Endothelial cell of umbilical vein (primary cell): ENCODE results near the gene LDHD. TPM values are rescaled to one million over a fixed set of nuclear protein-coding genes. Genes with fewer than 3 reads are reported as not detected.

Experiments
- BruUV-seq: library from RNA; stranded (reverse); fragments of 400-500 nt; replicated peaks from 2 replicates; lab custom pipeline; 2021; lab: Mats Ljungman, UMichigan
- CTCF ChIA-PET: fragments of 300-600, 350-600 bp; sonication (Branson Sonifier 250); formaldehyde crosslinking; loops from one replicate; lab custom pipeline; 2021; ENCODE audit warnings: antibody characterized with exemption, inconsistent platforms; lab: Charles Lee
- POLR2A ChIA-PET: fragments of 300-600, 350-600 bp; sonication (Branson Sonifier 250); formaldehyde crosslinking; loops from one replicate; lab custom pipeline; 2021; ENCODE audit warnings: antibody characterized with exemption, inconsistent platforms; lab: Charles Lee
- DNase-seq: peaks from one replicate; pipeline ENCODE4 v3.0.0-alpha.2; 2011; ENCODE audit warnings: low read depth, low spot score
- FAIRE-seq: peaks from 2 replicates; lab custom pipeline; 2011; peaks lifted over from hg19 to GRCh38; lab: Jason Lieb, UNC
- H2AFZ ChIP-seq: 2 replicates; pipeline ENCODE4 v1.6.0; 2012; ENCODE audit warnings: low read depth, low read length, control low read depth, inconsistent platforms
- H3K27ac ChIP-seq: 2 replicates; pipeline ENCODE4 v1.5.1; 2011; ENCODE audit warnings: low read depth, mild to moderate bottlenecking, control low read depth, low read length, moderate library complexity; ENCODE audit not compliant: insufficient read depth
- H3K27me3 ChIP-seq, 2 experiments: 2 replicates each; pipeline versions ENCODE4 v1.6.0 to v1.6.1; 2011; ENCODE audit warnings: low read length in 2 of 2, mixed read lengths in 1 of 2; ENCODE audit not compliant: control insufficient read depth in 2 of 2, insufficient read depth in 2 of 2
- H3K36me3 ChIP-seq, 2 experiments: 2 replicates in 1 of 2; 3 replicates in 1 of 2; pipeline ENCODE4 v1.5.1; 2011; ENCODE audit warnings: low read length in 2 of 2, mild to moderate bottlenecking in 1 of 2, moderate library complexity in 1 of 2; ENCODE audit not compliant: control insufficient read depth in 2 of 2, insufficient read depth in 2 of 2; ENCODE audit errors: extremely low read depth in 1 of 2
- H3K4me1 ChIP-seq: 3 replicates; pipeline ENCODE4 v1.5.1; 2011; ENCODE audit warnings: mild to moderate bottlenecking, low read length; ENCODE audit not compliant: control insufficient read depth, insufficient read depth; ENCODE audit errors: extremely low read depth
- H3K4me2 ChIP-seq: 2 replicates; pipeline ENCODE4 v1.6.1; 2011; ENCODE audit warnings: low read length, control low read depth, mixed read lengths; ENCODE audit not compliant: insufficient read depth
- H3K4me3 ChIP-seq, 3 experiments: fragments of 200-600 bp in 1 of 3; sonication (generic), shearing (Covaris generic) in 1 of 3; replicated peaks in 1 of 3; 2 replicates each; pipeline ENCODE4 v1.5.1; 2011 to 2016; ENCODE audit warnings: control low read depth in 3 of 3, low read length in 3 of 3, mild to moderate bottlenecking in 2 of 3, inconsistent platforms in 1 of 3, low read depth in 1 of 3, moderate library complexity in 1 of 3; ENCODE audit not compliant: insufficient read depth in 1 of 3
- H3K79me2 ChIP-seq: 2 replicates; pipeline ENCODE4 v1.6.0; 2012; ENCODE audit warnings: low read length, inconsistent platforms; ENCODE audit not compliant: control insufficient read depth, insufficient read depth
- H3K9ac ChIP-seq: replicated peaks from 2 replicates; pipeline ENCODE3; 2011; ENCODE audit warnings: low read length, control low read depth; ENCODE audit not compliant: insufficient read depth; ENCODE audit errors: extremely low read depth
- H3K9me1 ChIP-seq: replicated peaks from 3 replicates; pipeline ENCODE4 v1.6.0; 2011; ENCODE audit warnings: mild to moderate bottlenecking, low read length; ENCODE audit not compliant: control insufficient read depth, insufficient read depth; ENCODE audit errors: extremely low read depth
- H3K9me3 ChIP-seq: replicated peaks from 2 replicates; pipeline ENCODE4 v1.5.1; 2012; ENCODE audit warnings: low read length, inconsistent platforms; ENCODE audit not compliant: control insufficient read depth, insufficient read depth
- H4K20me1 ChIP-seq: replicated peaks from 2 replicates; pipeline ENCODE3; 2011; ENCODE audit warnings: mild to moderate bottlenecking, low read length; ENCODE audit not compliant: control insufficient read depth, insufficient read depth; ENCODE audit errors: extremely low read depth
- CTCF ChIP-seq, 2 donors: IDR thresholded peaks; 1 replicate in 1 of 2; 2 replicates in 1 of 2; pipeline ENCODE4 v1.5.1; 2011; ENCODE audit warnings: low read length in 2 of 2, mild to moderate bottlenecking in 2 of 2, moderate library complexity in 2 of 2, control low read depth in 1 of 2, inconsistent platforms in 1 of 2, low read depth in 1 of 2; ENCODE audit not compliant: insufficient read depth in 1 of 2; ENCODE audit errors: extremely low read depth in 1 of 2
- EZH2 ChIP-seq: IDR thresholded peaks from 2 replicates; pipeline ENCODE4 v1.6.1; 2012; ENCODE audit warnings: borderline replicate concordance, low read depth, mild to moderate bottlenecking, moderate library complexity, low read length, inconsistent platforms; ENCODE audit not compliant: severe bottlenecking
- FOS ChIP-seq: IDR thresholded peaks from 2 replicates; pipeline ENCODE4 v1.6.1; 2011; ENCODE audit warnings: mild to moderate bottlenecking, low read length, moderate library complexity, borderline replicate concordance; ENCODE audit not compliant: insufficient read depth
- GATA2 ChIP-seq: IDR thresholded peaks from 2 replicates; pipeline ENCODE4 v1.7.0; 2011; ENCODE audit warnings: low read depth, mild to moderate bottlenecking, moderate library complexity, mixed read lengths, low read length; ENCODE audit not compliant: insufficient read length, insufficient read depth
- JUN ChIP-seq: IDR thresholded peaks from 2 replicates; pipeline ENCODE4 v1.6.1; 2011; ENCODE audit warnings: borderline replicate concordance, low read depth; ENCODE audit not compliant: insufficient read length, insufficient read depth
- MYC ChIP-seq: IDR thresholded peaks from one replicate; pipeline ENCODE4 v1.6.1; 2011; ENCODE audit warnings: mild to moderate bottlenecking, low read depth, low read length
- POLR2A ChIP-seq: IDR thresholded peaks from 2 replicates; pipeline ENCODE4 v1.6.1; 2012; ENCODE audit warnings: low read depth, mild to moderate bottlenecking, control low read depth, low read length
- POLR2AphosphoS5 ChIP-seq: IDR thresholded peaks from 2 replicates; pipeline ENCODE4 v1.6.1; 2012; ENCODE audit warnings: low read depth, mild to moderate bottlenecking, control low read depth, low read length, moderate library complexity; ENCODE audit not compliant: insufficient read depth
- dilution Hi-C: fragments of 300-500 bp; cut with MboI; formaldehyde crosslinking; loops from one replicate; pipeline ENCODE4 v1.15.0; 2019; ENCODE audit warnings: low sequenced_read_pairs; ENCODE audit not compliant: extremely low pct_ligation_motif_present
- intact Hi-C: fragments of 100-400 bp; cut with micrococcal nuclease; formaldehyde crosslinking; loops from one replicate; pipeline ENCODE4 v1.10.0; 2022
- polyA plus RNA-seq, 4 experiments: library from polyadenylated mRNA; depleted of rRNA in 3 of 4; stranded (reverse) in 3 of 4; unstranded in 1 of 4; fragments of >200 nt; gene quantifications; 2 replicates each; pipeline versions ENCODE4 v1.2.1 to v1.2.3, GENCODE V29; 2011 to 2012; ENCODE audit warnings: missing spikeins in 1 of 4
- total RNA-seq: library from RNA; stranded (reverse); gene quantifications from 2 replicates; pipeline ENCODE4 v1.2.3, GENCODE V29; 2021
- TF ChIP-seq, protein P1 (sequence below): IDR thresholded peaks from 2 replicates; pipeline ENCODE4 v1.6.1; 2011; ENCODE audit not compliant: insufficient read depth, insufficient read length

LDHD gene
- total and polyA plus RNA-seq, 2 donors (not counting 3 experiments of a cell fraction or from before 2014, with no cell fraction given) = 0.41 TPM; not detected in 1

- no peaks in the 10 kb centered on the region for H4K20me1 ChIP-seq
- no peaks in the 10 kb centered on the region for H3K36me3 ChIP-seq
- no peaks in the 10 kb centered on the region for H3K27me3 ChIP-seq
- TF ChIP-seq EZH2 (no peak), CTCF (IDR thresholded peaks at IDR 0.05; ENCODE audit: extremely low read depth in 1 of 2, insufficient read depth in 1 of 2, low read depth in 1 of 2, low read length in 2 of 2) (no peak), GATA2 (no peak), JUN (no peak), POLR2A (no peak), MYC (no peak), FOS (no peak), POLR2AphosphoS5 (no peak)
- TF ChIP-seq, protein P1, sequence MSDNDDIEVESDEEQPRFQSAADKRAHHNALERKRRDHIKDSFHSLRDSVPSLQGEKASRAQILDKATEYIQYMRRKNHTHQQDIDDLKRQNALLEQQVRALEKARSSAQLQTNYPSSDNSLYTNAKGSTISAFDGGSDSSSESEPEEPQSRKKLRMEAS = no peak
- BruUV-seq = no TSS peak
- no peak overlapping the region for H2AFZ ChIP-seq
- H3K9me1 ChIP-seq = no peaks in the 10 kb centered on the region
- dilution Hi-C loops (no loop called here), intact Hi-C loops (no loop called here)
- no peak overlapping the region for H3K27ac ChIP-seq
- CTCF ChIA-PET = interaction anchor here (0.9 to 1.5 kb wide), 2 partner anchors 27 to 141 kb away, joined by 4 read pairs; partner anchors contain the start of gene ZNRF1
- no peak overlapping the region for H3K9ac ChIP-seq
- POLR2A ChIA-PET = no interaction called here
- FAIRE-seq (no peak), DNase-seq (no peak)
- no peaks in the 10 kb centered on the region for H3K4me1 ChIP-seq
- H3K9me3 ChIP-seq = no peaks in the 10 kb centered on the region
- H3K4me3 ChIP-seq = no peak overlapping the region
- no peak overlapping the region for H3K4me2 ChIP-seq
- no peaks in the 10 kb centered on the region for H3K79me2 ChIP-seq
Observed at GRCh38 chr16:75138636-75139035, 22.1 kb upstream of the LDHD start.
